ENCODE data around the gene TMEM191C. TPM values are rescaled to one million over a fixed set of nuclear protein-coding genes. Genes with fewer than 3 reads are reported as not detected.

The TMEM191C gene
- total and polyA plus RNA-seq, 2 of the 4 experiments (the other 2 are of a cell fraction): 0.36 to 0.75 TPM

GRCh38 chr22:21445437-21446127 lies 21.6 kb upstream of the TMEM191C start:
- ATAC-seq (ENCODE audit: low read depth): no peak
- H3K18ac ChIP-seq (ENCODE audit: low read depth, low read length): no peak overlapping the region
- no peak for TF ChIP-seq RFX5 (IDR thresholded peaks at IDR 0.05; ENCODE audit: low read depth, low read length)
- TF ChIP-seq CEBPB (IDR thresholded peaks at IDR 0.05; ENCODE audit: low read depth, low read length): no peak
- TF ChIP-seq RAD21 (IDR thresholded peaks at IDR 0.05; ENCODE audit: low read length): no peak
- no peak for TF ChIP-seq MAZ (IDR thresholded peaks at IDR 0.05; ENCODE audit: borderline replicate concordance, low read depth, low read length)
- TF ChIP-seq NFE2L2 (IDR thresholded peaks at IDR 0.05; ENCODE audit: low read depth, low read length): no peak
- no peak for TF ChIP-seq SMC3 (IDR thresholded peaks at IDR 0.05; ENCODE audit: low read depth, low read length)
- no peak for TF ChIP-seq RCOR1 (IDR thresholded peaks at IDR 0.05; ENCODE audit: insufficient replicate concordance, low read length)
- TF ChIP-seq POLR2A (IDR thresholded peaks at IDR 0.05; ENCODE audit: low read depth, low read length): no peak
- TF ChIP-seq CHD1 (IDR thresholded peaks at IDR 0.05; ENCODE audit: low read depth, low read length): no peak
- TF ChIP-seq BHLHE40 (IDR thresholded peaks at IDR 0.05; ENCODE audit: low read depth, low read length): no peak
- TF ChIP-seq FOS (IDR thresholded peaks at IDR 0.05; ENCODE audit: low read depth, low read length): no peak
- TF ChIP-seq CTCF (conservative IDR thresholded peaks at IDR 0.05; ENCODE audit: low read depth, low read length): no peak
- no peak for TF ChIP-seq ELK1 (IDR thresholded peaks at IDR 0.05; ENCODE audit: borderline replicate concordance, low read depth, low read length)
- no peak for TF ChIP-seq USF2 (IDR thresholded peaks at IDR 0.05; ENCODE audit: low read depth, low read length)
- TF ChIP-seq MXI1 (IDR thresholded peaks at IDR 0.05; ENCODE audit: borderline replicate concordance, low read depth, low read length): no peak
- no peak for TF ChIP-seq MAFK (IDR thresholded peaks at IDR 0.05; ENCODE audit: low read depth, low read length)

More at GRCh38 chr22:21445437-21446127, 21.6 kb upstream of the TMEM191C start:
- H3K9me3 ChIP-seq (ENCODE audit: control insufficient read depth, insufficient read depth, low read length): no peaks in the 10 kb centered on the region
- DNase-seq: no peak
- no peak overlapping the region for H2AFZ ChIP-seq (replicated peaks; ENCODE audit: low read length, poor library complexity)
- no peak overlapping the region for H3K4me3 ChIP-seq (ENCODE audit: insufficient read depth, low read depth, low read length)
- dilution Hi-C loops (cut with HindIII; ENCODE audit: low sequenced_read_pairs, unreplicated experiment) (no loop called here), intact Hi-C loops (cut with micrococcal nuclease) (no loop called here), in situ Hi-C loops (cut with MboI; ENCODE audit: low sequenced_read_pairs) (no loop called here)
- H2BK120ac ChIP-seq (ENCODE audit: low read depth, low read length): no peak overlapping the region
- peaks cover 38% of the 10 kb centered on the region for H3K36me3 ChIP-seq (ENCODE audit: control insufficient read depth, insufficient read depth, low read length)
- no peak overlapping the region for H3K4ac ChIP-seq (ENCODE audit: low read depth, low read length)
- H3K79me1 ChIP-seq (ENCODE audit: low read depth in 1 of 2, low read length in 2 of 2): peaks cover 4 to 33% of the 10 kb centered on the region in 2 experiments
- H3K56ac ChIP-seq (ENCODE audit: extremely low read depth, insufficient read depth, low read length): no peak overlapping the region
- no peak overlapping the region for H4K91ac ChIP-seq (ENCODE audit: insufficient read depth, low read depth, low read length)
- no peak overlapping the region for H2BK20ac ChIP-seq (ENCODE audit: low read depth, low read length)
- H3K4me2 ChIP-seq (ENCODE audit: low read depth, low read length): no peak overlapping the region
- no peak overlapping the region for H2AK9ac ChIP-seq (replicated peaks; ENCODE audit: low read depth, low read length, poor library complexity)
- no peak overlapping the region for H2BK15ac ChIP-seq (ENCODE audit: low read depth, low read length)
- H3K27ac ChIP-seq (ENCODE audit: insufficient read depth, low read length): no peak overlapping the region
- H3K4me1 ChIP-seq (ENCODE audit: control insufficient read depth, insufficient read depth, low read length): no peaks in the 10 kb centered on the region; the same call in 1 of the 2 replicates
- WGBS, 2 experiments (ENCODE audit: extremely low coverage in 2 of 2, insufficient read length in 1 of 2): 90% methylated on average over 12 of the region's 27 CpGs; no CpG with 5 or more reads in 1 of the 2 experiments
- no peak overlapping the region for H3K14ac ChIP-seq (replicated peaks; ENCODE audit: low read depth, low read length)
- no peaks in the 10 kb centered on the region for H3K9me1 ChIP-seq (ENCODE audit: insufficient read depth, low read length)
- no peak overlapping the region for H4K8ac ChIP-seq (ENCODE audit: low read depth in 2 of 2, low read length in 2 of 2)
- peaks cover 38% of the 10 kb centered on the region; the same call in 1 of the 2 replicates for H4K20me1 ChIP-seq (ENCODE audit: insufficient read depth, low read length)
- POLR2A ChIA-PET (ENCODE audit: unreplicated experiment): no interaction called here
- H2BK5ac ChIP-seq (ENCODE audit: low read depth, low read length, poor library complexity, severe bottlenecking): no peak overlapping the region
- no TSS peak for BruUV-seq (replicated peaks)
- no peak overlapping the region for H4K5ac ChIP-seq (ENCODE audit: low read depth, low read length)
- CTCF ChIA-PET: no interaction called here
- H2AK5ac ChIP-seq (ENCODE audit: low read depth, low read length): no peak overlapping the region
- no peak overlapping the region for H3K9ac ChIP-seq (ENCODE audit: low read depth, low read length)
- H3K27me3 ChIP-seq (ENCODE audit: control insufficient read depth, insufficient read depth, low read length): no peaks in the 10 kb centered on the region
- no peak overlapping the region for H3K23ac ChIP-seq (ENCODE audit: low read depth, low read length)
